ENCODE results near the gene LIMS2.

The LIMS2 gene

GRCh38 chr2:127619877-127620705 lies 55.2 kb downstream of the LIMS2 start:
- no peak for TF ChIP-seq ZFX (IDR thresholded peaks at IDR 0.05; ENCODE audit: borderline replicate concordance)
- TF ChIP-seq CTCF (IDR thresholded peaks at IDR 0.05), result no peak
- no peak overlapping the region for H3K27ac ChIP-seq

DNA sequence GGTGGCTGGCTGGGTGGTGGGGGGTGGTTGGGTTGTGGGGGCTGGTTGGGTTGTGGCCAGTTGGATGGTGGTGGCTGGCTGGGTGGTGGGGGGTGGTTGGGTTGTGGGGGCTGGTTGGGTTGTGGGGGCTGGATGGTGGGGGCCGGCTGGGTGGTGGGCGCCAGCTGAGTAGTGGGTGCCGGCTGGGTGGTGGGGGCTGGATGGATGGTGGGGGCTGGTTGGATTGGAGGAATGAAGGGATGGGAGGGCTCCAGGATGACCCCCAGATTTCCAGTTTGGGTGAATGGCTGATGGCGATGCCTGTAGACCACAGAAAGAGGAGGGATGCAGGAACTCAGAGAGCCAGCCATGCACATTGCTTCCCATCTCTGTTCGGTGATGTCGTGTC lies 56.1 kb downstream of the LIMS2 start:
- H3K27ac ChIP-seq, result no peak overlapping the region
- TF ChIP-seq ZFX (IDR thresholded peaks at IDR 0.05; ENCODE audit: borderline replicate concordance) (no peak), CTCF (IDR thresholded peaks at IDR 0.05) (no peak)

DNA sequence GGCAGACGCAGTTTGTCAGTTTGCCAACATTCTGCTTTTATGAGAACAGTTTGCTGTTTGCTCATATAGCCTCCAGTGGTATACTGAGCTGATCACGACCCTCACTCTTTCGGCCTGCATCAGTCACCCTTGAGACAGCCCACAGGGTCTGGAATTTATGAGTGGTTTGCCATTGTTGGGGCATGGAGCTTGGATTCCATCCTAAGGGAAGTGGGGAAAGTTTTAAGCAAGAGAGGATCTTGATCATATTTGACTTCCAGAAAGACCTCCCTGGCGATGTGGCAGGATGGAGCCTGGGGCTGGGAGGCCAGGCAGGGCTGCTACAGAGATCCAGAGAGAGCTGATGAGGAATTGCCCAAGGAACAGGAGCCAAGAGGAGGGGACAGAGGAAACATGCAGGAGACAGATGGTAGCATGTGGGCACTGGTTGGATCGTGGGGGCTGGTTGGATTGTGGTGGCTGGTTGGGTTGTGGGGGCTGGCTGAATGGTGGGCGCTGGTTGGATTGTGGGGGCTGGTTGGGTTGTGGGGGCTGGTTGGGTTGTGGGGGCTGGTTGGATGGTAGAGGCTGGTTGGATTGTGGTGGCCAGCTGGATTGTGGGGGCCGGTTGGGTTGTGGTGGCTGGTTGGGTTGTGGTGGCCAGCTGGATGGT lies 56.7 kb downstream of the LIMS2 start:
- TF ChIP-seq ZFX (IDR thresholded peaks at IDR 0.05; ENCODE audit: borderline replicate concordance) (no peak), CTCF (IDR thresholded peaks at IDR 0.05) (no peak)
- H3K27ac ChIP-seq, result no peak overlapping the region

DNA sequence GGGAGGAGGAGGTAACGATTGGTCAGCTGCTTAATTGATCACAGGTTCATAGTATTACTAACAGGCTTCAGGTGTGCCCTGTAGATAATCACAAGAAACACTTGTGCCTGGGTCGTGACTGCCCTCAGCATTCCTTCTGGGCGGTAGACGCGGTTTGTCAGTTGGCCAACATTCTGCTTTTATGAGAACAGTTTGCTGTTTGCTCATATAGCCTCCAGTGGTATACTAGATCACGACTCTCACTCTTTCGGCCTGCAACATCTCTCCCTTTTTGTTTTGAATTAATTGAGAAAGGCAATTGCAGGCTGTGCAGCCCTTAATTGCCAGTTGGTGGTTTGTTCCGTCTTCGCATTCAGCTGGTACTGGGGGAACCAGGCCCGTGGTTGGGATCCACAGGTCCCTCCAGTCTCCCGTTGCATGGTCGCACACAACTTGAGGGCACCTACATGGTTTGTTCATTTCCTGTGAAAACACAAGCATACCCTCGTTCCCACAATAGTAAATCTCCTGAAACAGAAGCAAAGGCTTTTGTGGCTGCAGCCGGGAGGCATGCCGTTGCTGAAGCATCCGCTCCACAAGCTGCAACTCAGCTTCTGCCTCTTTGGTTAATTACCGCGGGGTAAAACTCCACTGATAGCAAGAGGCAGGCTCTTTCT lies 59.7 kb downstream of the LIMS2 start:
- TF ChIP-seq CTCF (IDR thresholded peaks at IDR 0.05) (no peak), ZFX (IDR thresholded peaks at IDR 0.05; ENCODE audit: borderline replicate concordance) (no peak)
- H3K27ac ChIP-seq, result no peak overlapping the region

GRCh38 chr2:127614731-127615130 lies 60.6 kb downstream of the LIMS2 start:
- TF ChIP-seq ZFX (IDR thresholded peaks at IDR 0.05; ENCODE audit: borderline replicate concordance) (no peak), CTCF (IDR thresholded peaks at IDR 0.05) (no peak)
- no peak overlapping the region for H3K27ac ChIP-seq

- TF ChIP-seq CTCF (IDR thresholded peaks at IDR 0.05), result no peak
- TF ChIP-seq ZFX (IDR thresholded peaks at IDR 0.05; ENCODE audit: borderline replicate concordance), result no peak
- H3K27ac ChIP-seq, result no peak overlapping the region
Observed at GRCh38 chr2:127614246-127614645, 61.1 kb downstream of the LIMS2 start.
